GM19035 (cell line): ENCODE data around the gene AFAP1.

Experiments used
- ATAC-seq: cut with Tn5 transposase; IDR thresholded peaks from one replicate; pipeline ENCODE4 v1.9.1; 2021; ENCODE audit not compliant: unreplicated experiment

AFAP1 gene

GRCh38 chr4:7741946-7742806 is 197.5 kb downstream of the AFAP1 start:
- no peak for ATAC-seq

- ATAC-seq = no peak
Observed at GRCh38 chr4:7740866-7741525, 198.7 kb downstream of the AFAP1 start.

GRCh38 chr4:7739918-7740865 is 199.5 kb downstream of the AFAP1 start:
- ATAC-seq = no peak

GRCh38 chr4:7739077-7739917 is 200.4 kb downstream of the AFAP1 start:
- no peak for ATAC-seq

- no peak for ATAC-seq
Observed at GRCh38 chr4:7738458-7739076, 201.1 kb downstream of the AFAP1 start.

GRCh38 chr4:7737752-7738457 is 201.8 kb downstream of the AFAP1 start:
- no peak for ATAC-seq

- ATAC-seq = no peak
Observed at GRCh38 chr4:7737268-7737645, 202.4 kb downstream of the AFAP1 start.

GRCh38 chr4:7736436-7737267 is 203.0 kb downstream of the AFAP1 start:
- no peak for ATAC-seq

GRCh38 chr4:7735961-7736360 is 203.7 kb downstream of the AFAP1 start:
- no peak for ATAC-seq

GRCh38 chr4:7735395-7735794 is 204.3 kb downstream of the AFAP1 start:
- no peak for ATAC-seq

- ATAC-seq = no peak
Observed at GRCh38 chr4:7734651-7735260, 204.9 kb downstream of the AFAP1 start.

GRCh38 chr4:7733801-7734650 is 205.6 kb downstream of the AFAP1 start:
- no peak for ATAC-seq

GRCh38 chr4:7733201-7733600 is 206.5 kb downstream of the AFAP1 start:
- ATAC-seq = no peak

GRCh38 chr4:7732263-7732662 is 207.4 kb downstream of the AFAP1 start:
- no peak for ATAC-seq

- no peak for ATAC-seq
Observed at GRCh38 chr4:7731437-7731836, 208.2 kb downstream of the AFAP1 start.

GRCh38 chr4:7727749-7728148 is 211.9 kb downstream of the AFAP1 start:
- no peak for ATAC-seq
